Skin epidermis (tissue), 12 donors: Measurements from ENCODE around the gene NXPE1.
"Not testable (repeated sequence)": the region's sequence is repeated elsewhere in the genome, so short reads cannot be mapped to it uniquely, and the experiment has no call there.

Source experiments
- H3K27ac ChIP-seq, 21 experiments: fragments of 200-600 bp; sonication (generic) in 11 of 21; one replicate each; pipeline ENCODE4 v1.5.0; 2020; ENCODE audit warnings: mild to moderate bottlenecking in 3 of 21, inconsistent platforms in 2 of 21, moderate library complexity in 2 of 21
- H3K4me3 ChIP-seq, 7 experiments: fragments of 200-600 bp; sonication (generic) in 2 of 7; one replicate each; pipeline ENCODE4 v1.5.0; 2020; ENCODE audit warnings: inconsistent platforms in 2 of 7, mild to moderate bottlenecking in 2 of 7, moderate library complexity in 1 of 7

NXPE1 gene

DNA sequence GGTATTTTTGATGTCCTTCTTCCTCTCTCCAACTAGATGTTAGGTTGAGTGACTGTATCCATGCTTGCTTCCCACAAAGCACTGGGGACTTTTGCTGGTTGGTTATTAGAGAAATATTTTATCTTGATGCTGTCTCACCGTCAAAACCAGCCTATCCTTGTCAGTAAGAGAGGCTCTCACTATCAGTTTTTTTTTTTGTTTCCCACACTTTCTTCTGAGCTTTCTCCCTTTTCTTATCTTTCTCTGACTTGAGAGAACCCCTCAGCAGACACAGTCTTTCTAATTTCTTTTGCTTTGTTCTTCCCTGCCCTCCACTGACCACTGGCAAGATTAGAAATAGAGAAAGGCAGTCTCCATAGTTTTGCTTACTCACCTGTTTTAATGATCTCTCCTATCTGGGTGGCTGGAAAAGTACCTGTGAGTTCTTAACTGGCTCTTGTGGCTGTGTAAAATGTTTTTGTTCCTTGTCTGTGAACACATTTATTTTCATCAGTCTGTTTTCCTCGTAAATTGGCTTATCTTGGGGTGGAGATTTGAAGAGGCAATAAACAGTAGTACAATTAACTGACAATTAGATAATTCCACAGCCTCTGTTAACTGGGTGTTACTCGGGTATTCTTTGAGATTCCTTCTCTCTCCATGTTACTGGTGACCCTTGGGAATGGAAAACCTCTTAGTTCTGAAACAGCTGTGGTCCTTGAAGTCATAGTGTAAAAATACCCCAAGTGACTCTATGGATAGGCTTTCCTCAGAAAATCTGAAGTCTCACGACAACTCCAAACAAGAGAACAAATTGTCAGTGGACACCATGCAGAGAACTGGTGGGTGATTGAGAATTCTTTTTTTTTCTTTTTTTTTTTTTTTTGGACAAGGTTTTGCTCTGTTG is at the start of gene NXPE1:
Gene NXPE1 (minus strand): TSS at position 457 of the 886 bp plus-strand sequence. CDS start 8,680 bp downstream, outside the sequence.
- H3K4me3 ChIP-seq, result no peak within 1 kb of the TSS
- no peak within 1 kb of the TSS for H3K27ac ChIP-seq

DNA sequence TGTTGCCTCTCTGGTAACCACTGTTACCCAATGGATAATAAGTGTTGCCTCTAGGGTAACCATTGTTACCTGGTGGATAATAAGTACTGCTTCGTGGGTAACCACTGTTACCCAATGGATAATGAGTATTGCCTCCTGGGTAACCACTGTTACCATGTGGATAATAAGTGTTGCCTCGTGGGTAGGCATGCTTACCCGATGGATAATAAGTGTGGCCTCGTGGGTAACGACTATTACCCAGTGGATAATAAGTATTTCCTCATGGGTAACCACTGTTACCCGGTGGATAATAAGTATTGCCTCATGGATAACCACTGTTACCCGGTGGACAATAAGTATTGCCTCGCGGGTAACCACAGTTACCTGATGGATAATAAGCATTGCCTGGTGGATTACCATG is 49.7 kb upstream of the NXPE1 start:
- Histone ChIP-seq H3K4me3 (no peak overlapping the region), H3K27ac (no peak overlapping the region)

DNA sequence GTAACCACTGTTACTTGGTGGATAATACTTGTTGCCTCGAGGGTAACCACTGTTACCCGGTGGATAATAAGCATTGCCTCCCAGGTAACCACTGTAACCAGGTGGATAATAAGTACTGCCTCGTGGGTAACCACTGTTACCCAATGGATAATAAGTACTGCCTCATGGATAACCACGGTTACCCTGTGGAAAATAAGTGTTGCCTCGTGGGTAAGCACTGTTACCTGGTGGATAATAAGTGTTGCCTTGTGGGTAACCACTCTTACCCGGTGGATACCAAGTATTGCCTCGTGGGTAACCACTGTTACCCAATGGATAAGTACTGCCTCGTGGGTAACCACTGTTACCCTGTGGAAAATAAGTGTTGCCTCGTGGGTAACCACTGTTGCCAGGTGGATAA is 48.9 kb upstream of the NXPE1 start:
- H3K27ac ChIP-seq, H3K4me3 ChIP-seq: not testable (repeated sequence)

DNA sequence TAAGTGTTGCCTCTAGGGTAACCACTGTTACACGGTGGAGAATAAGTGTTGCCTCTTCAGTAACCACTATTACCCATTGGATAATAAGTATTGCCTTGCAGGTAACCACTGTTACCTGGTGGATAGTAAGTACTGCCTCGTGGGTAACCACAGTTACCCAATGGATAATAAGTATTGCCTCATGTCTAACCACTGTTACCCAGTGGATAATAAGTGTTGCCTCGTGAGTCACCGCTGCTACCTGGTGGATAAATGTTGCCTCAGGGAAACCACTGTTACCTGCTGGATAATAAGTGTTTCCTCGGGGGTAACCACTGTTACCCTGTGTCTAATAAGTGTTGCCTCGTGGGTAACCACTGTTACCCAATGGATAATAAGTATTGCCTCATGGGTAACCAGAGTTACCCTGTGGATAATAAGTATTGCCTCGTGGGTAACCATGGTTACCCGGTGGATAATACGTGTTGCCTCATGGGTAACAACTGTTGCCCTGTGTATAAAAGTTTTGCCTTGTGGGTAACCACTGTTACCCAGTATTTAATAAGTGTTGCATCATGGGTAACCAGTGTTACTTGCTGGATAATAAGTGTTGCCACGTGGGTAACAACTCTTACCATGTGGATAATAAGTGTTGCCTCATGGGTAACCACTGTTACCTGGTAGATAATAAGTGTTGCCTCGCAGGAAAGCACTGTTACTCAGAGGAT is 48.2 kb upstream of the NXPE1 start:
- Histone ChIP-seq H3K4me3 (no peak overlapping the region), H3K27ac (no peak overlapping the region)

DNA sequence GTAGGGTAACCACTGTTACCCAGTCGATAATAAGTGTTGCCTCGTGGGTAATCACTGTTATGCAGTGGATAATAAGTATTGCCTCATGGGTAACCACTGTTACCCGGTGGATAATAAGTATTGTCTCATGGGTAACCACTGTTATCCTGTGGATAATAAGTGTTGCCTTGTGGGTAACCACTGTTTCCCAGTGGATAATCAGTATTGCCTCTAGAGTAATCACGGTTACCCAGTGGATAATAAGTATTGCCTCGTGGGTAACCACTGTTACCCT is 47.1 kb upstream of the NXPE1 start:
- not testable (repeated sequence) for H3K27ac ChIP-seq, H3K4me3 ChIP-seq

DNA sequence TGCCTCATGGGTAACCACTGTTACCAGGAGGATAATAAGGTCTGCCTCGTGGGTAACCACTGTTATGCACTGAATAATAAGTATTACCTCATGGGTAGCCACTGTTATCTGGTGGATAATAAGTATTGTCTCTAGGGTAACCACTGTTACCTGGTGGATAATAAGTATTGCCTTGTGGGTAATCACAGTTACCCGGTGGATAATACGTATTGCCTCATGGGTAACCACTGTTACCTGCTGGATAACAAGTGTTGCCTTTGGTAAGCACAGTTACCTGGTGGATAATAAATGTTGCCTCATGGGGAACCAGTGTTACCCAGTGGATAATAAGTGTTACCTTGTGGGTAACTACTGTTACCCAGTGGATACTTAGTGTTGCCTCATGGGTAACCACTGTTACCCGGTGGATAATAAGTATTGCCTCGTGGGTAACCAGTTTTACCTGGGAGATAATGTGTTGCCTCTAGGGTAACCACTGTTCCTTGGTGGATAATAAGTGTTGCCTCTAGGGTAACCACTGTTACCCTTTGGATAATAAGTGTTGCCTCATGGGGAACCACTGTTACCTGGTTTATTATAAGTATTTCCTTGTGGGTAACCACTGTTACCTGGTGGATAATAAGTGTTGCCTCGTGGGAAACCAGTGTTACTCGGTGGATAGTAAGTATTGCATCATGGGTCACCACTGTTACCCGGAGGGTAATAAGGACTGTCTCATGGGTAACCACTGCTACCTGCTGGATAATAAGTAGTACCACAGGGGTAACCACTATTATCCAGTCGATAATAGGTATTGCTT is 46.5 kb upstream of the NXPE1 start:
- H3K4me3 ChIP-seq, result no peak overlapping the region
- no peak overlapping the region for H3K27ac ChIP-seq

DNA sequence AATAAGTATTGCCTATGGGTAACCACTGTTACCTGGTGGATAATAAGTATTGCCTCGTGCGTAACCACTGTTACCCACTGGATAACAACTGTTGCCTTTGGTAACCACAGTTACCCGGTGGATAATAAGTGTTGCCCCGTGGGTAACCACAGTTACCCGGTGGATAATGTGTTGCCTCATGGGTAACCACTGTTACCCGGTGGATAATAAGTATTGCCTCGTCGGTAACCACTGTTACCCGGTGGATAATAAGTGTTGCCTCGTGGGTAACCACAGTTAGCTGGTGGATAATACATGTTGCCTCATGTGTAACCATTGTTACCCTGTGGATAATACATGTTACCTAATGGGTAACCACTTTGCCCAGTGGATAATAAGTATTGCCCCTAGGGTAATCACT is 45.7 kb upstream of the NXPE1 start:
- H3K27ac ChIP-seq, result no peak overlapping the region

DNA sequence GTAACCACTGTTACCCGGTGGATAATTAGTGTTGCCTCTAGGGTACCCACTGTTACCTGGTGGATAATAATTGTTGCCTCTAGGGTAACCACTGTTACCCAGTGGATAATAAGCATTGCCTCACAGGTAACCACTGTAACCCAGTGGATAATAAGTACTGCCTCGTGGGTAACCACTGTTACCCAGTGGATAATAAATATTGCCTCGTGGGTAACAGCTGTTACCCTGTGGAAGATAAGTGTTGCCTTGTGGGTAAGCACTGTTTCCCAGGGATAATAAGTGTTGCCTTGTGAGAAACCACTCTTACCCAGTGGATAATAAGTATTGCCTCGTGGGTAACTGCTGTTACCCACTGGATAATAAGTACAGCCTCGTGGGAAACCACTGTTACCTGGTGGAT is 45.2 kb upstream of the NXPE1 start:
- no peak overlapping the region for H3K4me3 ChIP-seq
- H3K27ac ChIP-seq, result no peak overlapping the region

More for the DNA sequence above, 45.7 kb upstream of the NXPE1 start:
- H3K4me3 ChIP-seq, result no peak overlapping the region

DNA sequence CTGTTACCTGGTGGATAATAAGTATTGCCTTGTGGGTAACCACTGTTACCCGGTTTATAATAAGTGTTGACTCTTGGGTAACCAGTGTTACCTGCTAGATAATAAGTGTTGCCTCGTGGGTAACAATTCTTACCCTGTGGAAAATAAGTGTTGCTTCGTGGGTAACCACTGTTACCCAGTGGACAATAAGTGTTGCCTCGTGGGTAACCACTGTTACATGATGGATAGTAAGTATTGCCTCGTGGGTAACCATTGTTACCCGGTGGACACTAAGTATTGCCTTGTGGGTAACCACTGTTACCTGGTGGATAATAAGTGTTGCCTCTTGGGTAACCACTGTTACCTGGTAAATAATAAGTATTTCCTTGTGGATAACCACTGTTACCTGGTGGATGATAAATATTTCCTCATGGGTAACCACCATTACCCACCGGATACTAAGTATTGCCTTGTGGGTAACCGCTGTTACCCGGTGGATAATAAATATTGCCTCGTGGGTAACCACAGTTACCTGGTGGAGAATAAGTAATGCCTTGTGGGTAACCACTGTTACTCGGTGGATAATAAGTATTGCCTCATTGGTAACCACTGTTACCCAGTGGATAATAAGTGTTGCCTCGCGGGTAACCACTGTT is 44.6 kb upstream of the NXPE1 start:
- H3K27ac ChIP-seq, result no peak overlapping the region

DNA sequence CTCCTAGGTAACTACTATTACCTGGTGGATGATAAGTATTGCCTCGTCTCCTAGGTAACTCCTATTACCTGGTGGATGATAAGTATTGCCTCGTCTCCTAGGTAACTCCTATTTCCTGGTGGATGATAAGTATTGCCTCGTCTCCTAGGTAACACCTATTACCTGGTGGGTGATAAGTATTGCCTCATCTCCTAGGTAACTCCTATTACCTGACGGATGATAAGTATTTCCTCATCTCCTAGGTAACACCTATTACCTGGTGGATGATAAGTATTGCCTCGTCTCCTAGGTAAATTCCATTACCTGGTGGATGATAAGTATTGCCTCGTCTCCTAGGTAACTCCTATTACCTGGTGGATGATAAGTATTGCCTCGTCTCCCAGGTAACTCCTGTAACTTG is 43.5 kb upstream of the NXPE1 start:
- not testable (repeated sequence) for H3K27ac ChIP-seq

More for the DNA sequence above, 44.6 kb upstream of the NXPE1 start:
- no peak overlapping the region for H3K4me3 ChIP-seq

DNA sequence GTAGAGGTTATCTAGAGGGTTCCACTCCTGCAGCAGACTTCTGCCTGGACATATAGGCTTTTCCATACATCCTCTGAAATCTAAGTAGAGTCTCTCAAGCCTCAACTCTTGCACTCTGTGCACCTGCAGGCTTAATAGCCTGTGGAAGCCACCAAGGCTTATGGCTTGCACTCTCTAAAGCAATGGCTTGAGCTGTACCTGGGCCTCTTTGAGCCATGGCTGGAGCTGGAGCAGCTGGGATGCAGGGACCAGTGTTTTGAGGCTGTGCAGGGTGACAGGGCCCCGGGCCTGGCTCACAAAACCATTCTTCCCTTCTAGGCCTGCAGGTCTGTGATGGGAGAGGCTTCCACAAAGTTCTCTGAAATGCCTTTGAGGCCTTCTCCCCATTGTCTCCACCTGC is 38.8 kb upstream of the NXPE1 start:
- no peak overlapping the region for H3K27ac ChIP-seq

More for the DNA sequence above, 43.5 kb upstream of the NXPE1 start:
- H3K4me3 ChIP-seq, result not testable (repeated sequence)

DNA sequence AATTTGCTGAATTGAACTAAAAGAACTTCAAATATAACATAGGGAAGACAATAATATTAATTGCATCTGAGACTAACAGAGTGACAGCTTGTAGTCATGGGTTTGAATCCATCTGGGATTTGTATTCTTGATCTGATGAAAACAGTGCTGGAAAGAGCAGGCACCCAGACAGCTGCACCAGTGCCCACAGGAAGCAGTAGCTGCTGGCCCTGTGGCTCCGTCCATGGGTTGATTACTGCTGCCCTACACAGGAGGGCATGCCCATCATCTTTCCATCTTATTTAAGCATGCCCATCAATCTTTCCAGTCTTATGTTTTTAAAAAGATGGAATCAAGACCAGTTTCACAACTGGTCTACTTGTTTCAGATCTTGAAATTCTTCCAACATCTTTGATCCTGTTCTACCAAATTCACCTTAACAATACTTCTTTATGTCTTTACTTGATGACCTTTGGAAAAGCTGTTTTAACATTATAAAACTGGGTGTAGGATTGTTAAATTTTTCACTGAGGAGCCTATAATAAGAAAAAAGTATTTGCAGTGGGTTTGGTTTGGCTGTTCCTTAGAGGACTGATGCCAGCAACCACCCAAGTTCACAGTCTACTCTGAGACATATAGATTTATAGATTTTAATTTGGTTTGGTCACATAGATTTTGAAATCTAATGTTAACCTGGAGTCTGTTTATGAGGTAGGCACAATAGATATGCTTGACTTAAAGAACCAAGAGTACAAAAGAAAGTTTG is 36.7 kb upstream of the NXPE1 start:
- no peak overlapping the region for H3K4me3 ChIP-seq
- no peak overlapping the region for H3K27ac ChIP-seq

More for the DNA sequence above, 38.8 kb upstream of the NXPE1 start:
- no peak overlapping the region for H3K4me3 ChIP-seq

DNA sequence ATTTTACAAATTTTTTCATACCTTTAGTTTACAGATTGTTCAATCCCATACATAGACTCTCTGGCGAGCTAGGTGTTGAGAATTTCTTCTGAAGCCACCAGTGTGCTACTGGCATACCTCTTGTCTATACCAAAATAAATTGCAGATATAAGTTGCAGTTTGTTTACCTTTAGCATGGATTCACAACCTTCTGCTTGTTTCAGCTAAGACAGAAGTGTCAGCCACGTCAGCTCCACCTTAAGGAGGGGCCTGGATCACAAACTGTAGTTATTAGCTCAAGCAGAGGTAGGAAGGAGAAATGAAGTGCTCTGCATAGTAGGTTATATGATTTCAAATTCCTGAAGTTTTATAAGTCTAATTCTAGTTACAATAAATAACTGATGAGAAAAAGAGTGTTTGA is 35.9 kb upstream of the NXPE1 start, which contains the start of gene NXPE4:
Gene NXPE4 (minus strand): TSS at position 216 of the 400 bp plus-strand sequence. CDS start 1,027 bp downstream, outside the sequence.
- no peak within 1 kb of the TSS for H3K27ac ChIP-seq
- H3K4me3 ChIP-seq, result no peak within 1 kb of the TSS

DNA sequence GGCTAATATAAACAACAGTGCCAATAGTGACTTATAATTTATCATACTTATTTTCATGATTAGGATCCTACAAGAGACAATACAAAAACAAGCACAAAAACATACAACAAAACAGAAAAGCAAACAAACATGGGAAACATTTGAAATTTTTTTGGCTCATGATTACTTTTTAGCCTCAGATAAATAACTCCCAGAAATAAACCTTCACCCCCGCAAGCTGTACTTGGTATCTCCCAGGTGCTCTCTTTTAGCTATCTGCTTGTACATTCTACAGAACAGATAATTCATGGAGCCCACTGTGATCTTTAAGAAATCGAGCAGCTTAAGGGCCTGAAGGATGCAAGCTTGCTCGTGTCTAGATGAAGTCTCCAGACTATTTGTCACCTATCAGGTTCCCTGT is 35.0 kb upstream of the NXPE1 start:
- H3K4me3 ChIP-seq, result no peak overlapping the region
- no peak overlapping the region for H3K27ac ChIP-seq

DNA sequence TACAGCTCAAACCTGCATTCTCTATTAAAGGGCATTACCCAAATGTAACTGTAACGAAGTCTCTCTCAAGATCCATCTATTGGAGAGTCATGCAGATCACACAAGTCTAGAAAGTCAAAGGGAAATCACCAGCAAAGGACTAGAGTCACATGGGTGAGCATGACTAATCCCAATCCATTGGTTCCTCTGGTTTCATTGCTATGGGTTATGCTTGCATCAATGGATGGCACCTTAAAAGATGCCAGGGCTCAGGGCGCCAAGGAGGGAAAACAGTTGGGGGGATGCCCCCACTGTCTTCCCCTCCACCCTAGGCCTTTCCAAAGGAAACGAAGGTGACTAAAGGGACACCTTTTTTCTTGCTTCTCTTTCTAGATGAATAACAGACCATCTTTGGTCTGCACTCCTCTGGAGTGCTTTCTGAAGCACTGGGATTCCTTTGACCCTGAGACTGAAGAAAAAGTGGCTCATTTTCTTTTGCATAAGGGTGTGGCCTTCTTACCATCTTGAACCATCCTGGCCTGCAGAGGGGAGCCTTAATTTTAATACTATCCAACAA is 27.8 kb upstream of the NXPE1 start:
- H3K4me3 ChIP-seq, result no peak overlapping the region
- no peak overlapping the region for H3K27ac ChIP-seq

DNA sequence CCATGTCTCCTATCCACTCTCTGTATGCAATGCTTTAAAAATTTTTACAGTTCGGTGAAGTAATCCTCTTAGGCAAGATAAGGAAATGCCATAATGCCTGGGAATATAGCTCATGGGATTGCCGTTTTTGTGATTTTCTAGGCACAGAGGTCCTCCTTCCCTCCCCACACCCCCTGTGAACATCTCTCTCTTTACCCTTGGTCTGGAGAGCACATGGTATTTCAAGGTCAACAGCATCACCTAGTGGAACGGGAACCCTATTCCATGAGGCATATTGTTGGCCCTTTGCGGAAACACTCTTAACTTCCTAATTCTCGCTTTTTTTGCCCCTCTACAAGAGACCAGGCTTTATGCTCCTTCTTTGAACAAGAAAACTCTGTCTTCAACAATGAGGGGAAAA is 27.1 kb upstream of the NXPE1 start:
- Histone ChIP-seq H3K27ac (no peak overlapping the region), H3K4me3 (no peak overlapping the region)

DNA sequence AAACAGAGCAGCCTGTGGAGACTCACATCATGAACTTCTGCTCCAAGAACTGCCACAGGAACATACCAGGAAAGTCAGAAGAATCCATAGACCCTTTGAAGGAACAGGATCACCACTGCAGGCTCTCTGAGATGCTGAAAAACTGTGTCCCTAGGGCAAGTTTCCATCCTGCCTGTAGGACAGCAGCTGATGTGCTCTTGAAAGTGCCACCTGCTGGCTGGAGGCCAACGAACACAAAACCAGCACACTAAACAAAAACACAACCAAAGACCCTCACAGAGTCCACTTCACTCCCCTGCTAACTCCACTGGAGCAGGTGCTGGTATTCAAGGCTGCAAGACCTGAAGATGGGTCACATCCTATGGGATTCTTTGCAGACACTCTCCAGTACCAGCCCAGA is 12.0 kb upstream of the NXPE1 start:
- H3K27ac ChIP-seq, result no peak overlapping the region
- H3K4me3 ChIP-seq, result no peak overlapping the region

DNA sequence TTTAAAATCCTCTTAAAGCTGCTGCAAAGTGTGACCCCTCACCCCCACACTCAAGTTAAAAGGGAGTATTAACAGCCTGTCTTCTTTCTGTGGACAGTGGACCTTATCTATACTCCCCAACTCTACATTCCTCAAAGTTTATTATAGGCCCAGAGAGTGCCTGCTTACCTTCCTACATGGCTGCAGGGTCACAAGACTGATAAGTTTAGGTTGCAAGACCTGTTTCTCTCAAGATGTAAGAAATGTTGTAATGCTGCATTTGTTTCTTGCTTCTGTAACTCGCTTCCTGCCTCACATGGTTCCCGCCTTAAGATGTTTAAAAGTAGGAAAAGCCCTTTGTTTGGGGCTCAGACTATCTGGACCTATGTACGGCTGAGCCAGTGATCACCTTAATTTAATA is 10.1 kb upstream of the NXPE1 start:
- Histone ChIP-seq H3K4me3 (no peak overlapping the region), H3K27ac (no peak overlapping the region)

DNA sequence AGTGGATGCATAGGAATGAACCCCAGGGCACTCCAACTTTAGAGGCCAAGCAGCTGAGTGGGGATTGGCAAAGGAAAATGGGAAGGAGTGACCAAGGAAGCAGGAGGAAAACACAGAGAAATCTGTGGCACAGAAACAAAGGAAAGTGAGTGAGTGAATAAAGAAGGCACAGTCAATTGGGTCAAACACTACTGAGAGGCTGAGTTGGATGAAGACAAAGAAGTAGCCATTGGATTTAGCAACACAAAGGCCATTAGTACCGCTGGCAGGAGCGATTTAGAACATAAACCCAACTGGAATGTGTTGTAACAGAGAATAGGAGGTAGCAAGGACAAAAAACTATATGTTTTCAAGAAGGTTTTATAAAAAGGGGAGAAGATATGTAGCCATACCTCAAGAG is 6.6 kb upstream of the NXPE1 start:
- H3K4me3 ChIP-seq, result no peak overlapping the region
- no peak overlapping the region for H3K27ac ChIP-seq
